Activated naive CD4-positive, alpha-beta T cell treated with Interleukin-2 at 50 U/mL for 16 hours (primary cell): ENCODE data around the gene ZNF189.

Experiments
- DNase-seq: peaks from one replicate; pipeline ENCODE4 v3.0.0-alpha.2; 2020

Gene ZNF189

DNA sequence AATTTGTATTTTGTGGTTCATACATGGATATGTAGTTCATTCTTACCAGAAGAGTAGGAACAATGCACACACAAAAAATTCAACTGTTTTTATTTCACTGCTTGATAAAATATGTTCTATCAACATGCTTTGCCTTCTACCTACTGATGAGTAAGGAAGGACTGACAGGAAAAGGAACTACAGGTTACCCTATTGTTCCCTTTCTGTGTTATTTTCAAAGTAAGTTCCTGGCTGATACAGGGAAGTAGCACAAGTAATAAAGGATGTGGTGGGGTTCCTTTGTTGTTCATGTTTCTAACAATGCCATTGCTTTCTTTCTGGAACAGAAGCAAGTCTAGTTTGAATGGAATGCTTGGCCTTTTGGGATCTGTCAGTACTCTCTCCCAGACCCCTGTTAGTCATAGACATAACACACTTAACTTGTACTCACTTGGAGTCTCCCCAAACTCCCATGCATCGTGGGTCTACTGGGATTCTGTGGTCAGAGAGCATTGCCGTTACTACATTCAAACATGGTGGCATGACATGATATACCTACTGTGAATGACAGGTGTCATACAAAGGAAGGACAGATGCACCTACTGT is 57.1 kb downstream of the ZNF189 start:
- DNase-seq = no peak

DNA sequence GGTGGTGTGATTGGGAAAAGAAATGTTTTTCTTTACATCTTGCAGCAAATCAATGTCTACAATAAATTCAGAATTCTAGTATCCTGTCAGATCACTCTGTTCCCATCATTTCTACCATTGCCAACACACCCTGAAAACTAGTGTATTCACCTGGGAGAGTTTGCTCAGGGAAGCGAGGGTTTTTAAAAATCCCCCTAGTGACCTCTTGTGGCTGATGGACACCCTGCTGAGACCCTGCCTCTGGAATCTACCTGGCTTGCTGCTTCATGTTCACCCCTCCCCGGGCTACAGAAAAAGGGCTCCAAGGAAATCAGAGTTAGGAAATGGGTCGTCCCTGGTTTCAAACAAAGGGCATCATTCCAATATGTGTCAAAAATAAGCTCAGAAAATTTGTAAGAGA is 58.4 kb downstream of the ZNF189 start:
- DNase-seq = no peak

DNA sequence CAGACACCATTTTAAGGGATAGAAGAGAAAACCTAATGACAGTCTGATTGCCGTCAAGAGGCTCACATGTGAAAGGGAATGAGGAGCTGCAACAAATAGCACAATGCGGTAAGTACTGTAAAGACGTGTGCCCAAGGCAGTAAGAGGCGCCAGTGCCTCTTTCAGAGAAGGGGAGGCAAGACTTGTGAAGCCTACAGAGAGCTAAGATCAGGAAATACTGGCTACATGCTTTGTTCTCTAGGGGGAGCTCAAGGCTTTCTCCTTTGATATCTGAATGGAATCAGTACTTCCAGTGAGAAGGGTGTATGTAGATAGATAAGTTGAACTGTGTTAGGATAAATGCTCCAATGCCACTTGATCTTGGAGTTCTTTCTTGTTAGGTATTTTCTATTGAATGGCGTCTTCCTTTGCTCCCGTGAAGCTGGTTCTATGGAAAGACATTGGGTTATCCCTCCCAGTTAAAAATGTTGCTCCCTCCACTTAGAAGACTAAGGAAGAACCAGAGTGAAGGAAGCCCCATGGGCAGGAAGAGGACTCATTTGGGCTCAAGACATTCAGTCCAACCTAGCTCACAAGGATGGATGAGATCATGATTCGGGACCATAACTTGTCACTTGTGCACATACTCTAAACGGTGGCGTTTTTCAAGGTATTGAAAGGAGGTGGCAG is 60.4 kb downstream of the ZNF189 start:
- no peak for DNase-seq
